SU-DHL-6 (cell line): Measurements from ENCODE around the gene PSMF1.

Experiments used
- CTCF ChIP-seq: fragments of 200-600 bp; sonication (generic); IDR thresholded peaks from one replicate; pipeline ENCODE4 v1.5.1; 2017; ENCODE audit warnings: antibody characterized with exemption, mild to moderate bottlenecking, low read length, moderate library complexity; ENCODE audit not compliant: insufficient read depth, poor library complexity, severe bottlenecking
- EZH2phosphoT487 ChIP-seq: fragments of 200-600 bp; sonication (generic), shearing (Covaris generic); conservative IDR thresholded peaks from 2 replicates; pipeline ENCODE4 v1.6.1; 2018; ENCODE audit warnings: mild to moderate bottlenecking, antibody characterized with exemption, low read length, moderate library complexity, mixed read lengths

GRCh38 chr20:1185790-1186334 is 67.5 kb downstream of the PSMF1 start:
- TF ChIP-seq CTCF = no peak
- no peak for TF ChIP-seq EZH2phosphoT487
